ES-I3 (cell line): ENCODE data around the gene GBP2.

ENCODE experiments used
- H3K36me3 ChIP-seq: 2 replicates; pipeline ENCODE4 v1.6.1; 2013; ENCODE audit warnings: mild to moderate bottlenecking, low read length, control low read depth, moderate library complexity; ENCODE audit not compliant: insufficient read depth
- H3K4me1 ChIP-seq: 2 replicates; pipeline ENCODE4 v1.6.1; 2013; ENCODE audit warnings: mild to moderate bottlenecking, control low read depth, low read length; ENCODE audit not compliant: insufficient read depth
- H3K9ac ChIP-seq: 2 replicates; pipeline ENCODE4 v1.6.1; 2013; ENCODE audit warnings: low read depth, mild to moderate bottlenecking, low read length, moderate library complexity
- H3K9me3 ChIP-seq: 2 replicates; pipeline ENCODE4 v1.6.1; 2013; ENCODE audit warnings: mild to moderate bottlenecking, low read length, moderate library complexity; ENCODE audit not compliant: control insufficient read depth, insufficient read depth

The GBP2 gene, protein sequence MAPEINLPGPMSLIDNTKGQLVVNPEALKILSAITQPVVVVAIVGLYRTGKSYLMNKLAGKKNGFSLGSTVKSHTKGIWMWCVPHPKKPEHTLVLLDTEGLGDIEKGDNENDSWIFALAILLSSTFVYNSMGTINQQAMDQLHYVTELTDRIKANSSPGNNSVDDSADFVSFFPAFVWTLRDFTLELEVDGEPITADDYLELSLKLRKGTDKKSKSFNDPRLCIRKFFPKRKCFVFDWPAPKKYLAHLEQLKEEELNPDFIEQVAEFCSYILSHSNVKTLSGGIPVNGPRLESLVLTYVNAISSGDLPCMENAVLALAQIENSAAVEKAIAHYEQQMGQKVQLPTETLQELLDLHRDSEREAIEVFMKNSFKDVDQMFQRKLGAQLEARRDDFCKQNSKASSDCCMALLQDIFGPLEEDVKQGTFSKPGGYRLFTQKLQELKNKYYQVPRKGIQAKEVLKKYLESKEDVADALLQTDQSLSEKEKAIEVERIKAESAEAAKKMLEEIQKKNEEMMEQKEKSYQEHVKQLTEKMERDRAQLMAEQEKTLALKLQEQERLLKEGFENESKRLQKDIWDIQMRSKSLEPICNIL

GRCh38 chr1:89125913-89126580 lies at the start of gene GBP2:
GBP2 (minus strand) TSS chr1:89126114; CDS start chr1:89121966, 4,148 bp downstream.
- H3K9me3 ChIP-seq = no peaks in the 10 kb centered on the region
- no peaks in the 10 kb centered on the region for H3K36me3 ChIP-seq
- H3K4me1 ChIP-seq = no peaks in the 10 kb centered on the region
- no peak within 1 kb of the TSS for H3K9ac ChIP-seq

GRCh38 chr1:89174491-89174890 lies 48.6 kb upstream of the GBP2 start:
- Histone ChIP-seq H3K9me3 (no peaks in the 10 kb centered on the region), H3K4me1 (no peaks in the 10 kb centered on the region), H3K9ac (no peak overlapping the region), H3K36me3 (no peaks in the 10 kb centered on the region)

DNA sequence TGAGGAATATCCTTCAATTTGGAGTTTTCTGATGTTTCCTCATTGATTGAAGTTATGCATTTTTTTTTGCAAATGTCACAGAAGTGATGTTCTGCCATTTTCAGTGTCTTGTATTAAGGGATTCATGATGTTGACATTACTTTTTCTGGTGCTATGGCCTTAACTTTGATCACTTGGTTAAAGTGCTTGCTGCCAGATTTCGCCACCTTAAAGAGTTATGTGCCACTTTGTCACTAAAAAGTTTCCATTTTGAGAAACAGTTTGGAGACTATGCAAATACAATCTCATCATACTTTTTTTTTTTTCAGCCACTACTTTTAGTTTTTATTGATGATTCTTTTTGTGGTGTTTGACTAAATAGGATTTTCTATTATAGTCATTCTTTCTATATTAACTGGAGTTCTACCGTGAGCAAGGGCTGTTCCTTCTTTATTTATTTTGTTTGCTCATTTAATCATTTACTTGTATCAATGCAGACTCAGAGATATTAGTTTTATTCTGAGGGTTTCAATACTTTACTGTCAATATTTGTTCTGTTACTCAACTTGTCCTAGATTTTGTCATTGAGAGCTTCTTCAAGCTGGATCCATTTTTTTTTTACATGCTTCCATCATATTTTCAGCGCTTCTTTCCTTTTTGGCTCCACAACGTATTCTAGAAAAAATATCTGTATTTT lies 46.7 kb upstream of the GBP2 start:
- Histone ChIP-seq H3K9ac (no peak overlapping the region), H3K36me3 (no peaks in the 10 kb centered on the region), H3K4me1 (no peaks in the 10 kb centered on the region), H3K9me3 (no peaks in the 10 kb centered on the region)

GRCh38 chr1:89171067-89171438 lies 45.1 kb upstream of the GBP2 start:
- Histone ChIP-seq H3K9me3 (no peaks in the 10 kb centered on the region), H3K9ac (no peak overlapping the region), H3K36me3 (no peaks in the 10 kb centered on the region), H3K4me1 (no peaks in the 10 kb centered on the region)

- no peak overlapping the region for H3K9ac ChIP-seq
- H3K4me1 ChIP-seq = no peaks in the 10 kb centered on the region
- H3K36me3 ChIP-seq = no peaks in the 10 kb centered on the region
- H3K9me3 ChIP-seq = no peaks in the 10 kb centered on the region
Observed at GRCh38 chr1:89170170-89171066, 44.5 kb upstream of the GBP2 start.

DNA sequence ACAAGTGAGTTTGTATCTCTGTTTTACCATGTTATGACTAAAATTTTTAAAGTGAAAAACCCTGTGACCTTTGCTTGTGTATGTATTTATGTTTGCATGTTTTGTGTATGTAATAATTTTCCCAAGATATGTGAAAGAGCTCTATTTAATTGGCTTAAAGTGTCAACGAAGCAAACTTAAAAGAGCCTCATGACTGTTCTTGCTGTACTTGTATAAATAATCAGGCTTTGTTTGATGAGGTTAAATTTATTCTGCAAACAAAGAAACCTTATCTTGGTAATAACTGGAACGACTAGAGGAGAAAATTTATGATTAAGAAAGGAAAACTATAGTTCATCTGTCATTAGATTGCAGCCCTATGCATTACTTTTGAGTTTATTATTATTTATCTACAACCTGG lies 43.3 kb upstream of the GBP2 start:
- no peaks in the 10 kb centered on the region for H3K9me3 ChIP-seq
- H3K4me1 ChIP-seq = no peaks in the 10 kb centered on the region
- H3K36me3 ChIP-seq = no peaks in the 10 kb centered on the region
- no peak overlapping the region for H3K9ac ChIP-seq

DNA sequence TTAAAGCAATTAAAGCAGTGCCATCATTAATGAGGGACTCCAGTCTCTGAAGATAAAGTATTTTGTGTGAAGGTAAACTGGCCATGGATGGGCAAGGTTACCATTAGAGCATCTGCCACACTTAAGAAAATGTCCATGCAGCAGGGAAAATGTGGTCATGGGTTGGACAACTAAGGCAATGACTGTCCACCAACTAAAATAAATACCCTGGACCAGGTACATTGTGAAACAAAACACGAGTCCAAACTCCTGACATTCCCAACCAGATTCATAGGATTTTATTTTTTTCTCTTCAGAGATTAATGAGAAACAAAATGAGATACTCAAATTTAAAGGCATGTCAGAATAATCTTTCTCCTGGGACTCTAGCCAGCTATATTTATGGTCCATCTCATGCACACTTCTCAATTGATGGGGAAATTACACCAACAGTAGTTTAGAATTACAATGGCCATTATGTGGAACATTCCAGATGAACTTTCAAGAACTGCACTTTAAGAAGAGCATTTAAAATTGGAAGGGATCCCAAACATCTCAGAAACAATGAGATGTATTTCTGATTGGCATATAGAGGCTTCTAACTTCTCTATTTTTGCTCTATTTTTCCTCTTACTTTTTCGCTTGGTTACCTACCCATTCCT lies 41.8 kb upstream of the GBP2 start:
- no peaks in the 10 kb centered on the region for H3K9me3 ChIP-seq
- H3K36me3 ChIP-seq = no peaks in the 10 kb centered on the region
- H3K4me1 ChIP-seq = no peaks in the 10 kb centered on the region
- no peak overlapping the region for H3K9ac ChIP-seq

DNA sequence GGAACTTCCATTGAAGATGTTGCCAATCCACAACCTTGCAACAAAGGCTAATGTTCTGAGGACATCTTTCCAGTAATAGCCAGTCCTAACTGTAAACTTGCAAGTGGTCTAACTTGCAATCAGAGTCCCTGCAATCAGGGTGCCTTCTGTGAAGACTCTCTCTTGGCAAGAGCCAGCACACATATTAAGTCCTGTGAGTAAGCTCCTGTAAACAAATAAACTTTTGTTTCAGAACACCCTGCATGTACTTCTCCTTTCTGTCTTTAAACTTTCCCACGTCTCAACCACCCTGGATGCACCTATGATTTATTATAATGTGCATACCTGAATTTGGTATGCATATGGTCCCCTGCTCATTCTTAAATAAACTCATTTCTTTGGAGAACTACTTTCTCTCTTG lies 40.8 kb upstream of the GBP2 start:
- Histone ChIP-seq H3K36me3 (no peaks in the 10 kb centered on the region), H3K4me1 (no peaks in the 10 kb centered on the region), H3K9ac (no peak overlapping the region), H3K9me3 (no peaks in the 10 kb centered on the region)

DNA sequence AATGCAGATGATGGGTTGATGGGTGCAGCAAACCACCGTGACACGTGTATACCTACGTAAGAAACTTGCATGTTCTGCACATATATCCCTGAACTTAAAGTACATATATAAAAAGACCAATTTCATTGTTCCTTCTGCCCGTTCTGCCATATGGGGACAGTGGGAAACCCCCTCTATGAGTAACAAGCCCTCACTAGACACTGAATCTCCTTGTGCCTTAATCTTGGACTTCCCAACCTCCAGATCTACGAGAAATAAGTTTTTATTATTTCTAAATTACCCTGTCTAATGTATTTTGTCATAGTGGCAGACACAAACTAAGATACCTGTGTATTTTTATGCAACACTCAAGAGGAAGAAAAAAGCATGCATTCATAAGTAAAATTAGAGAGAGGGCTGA lies 39.9 kb upstream of the GBP2 start:
- H3K4me1 ChIP-seq = no peaks in the 10 kb centered on the region
- H3K36me3 ChIP-seq = no peaks in the 10 kb centered on the region
- no peaks in the 10 kb centered on the region for H3K9me3 ChIP-seq
- no peak overlapping the region for H3K9ac ChIP-seq

DNA sequence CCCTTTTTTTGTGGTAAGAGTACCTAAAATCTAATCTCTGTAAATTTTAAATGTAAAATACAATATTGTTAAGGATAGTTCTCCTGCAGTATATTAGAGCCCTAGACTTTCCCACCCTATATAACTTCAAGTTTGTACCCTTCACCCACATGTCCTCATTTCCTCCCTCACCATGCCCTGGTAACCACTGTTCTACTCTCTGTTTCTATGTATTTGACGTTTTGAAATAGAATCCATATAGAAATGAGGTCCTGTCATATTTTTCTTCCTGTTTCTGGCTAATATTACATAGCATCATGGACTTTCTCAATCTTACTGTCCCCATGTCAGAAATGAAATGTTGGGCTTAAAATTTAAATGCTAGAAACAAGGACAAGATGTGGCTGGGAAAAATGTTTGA lies 25.1 kb upstream of the GBP2 start:
- Histone ChIP-seq H3K9me3 (no peaks in the 10 kb centered on the region), H3K9ac (no peak overlapping the region), H3K36me3 (no peaks in the 10 kb centered on the region), H3K4me1 (no peaks in the 10 kb centered on the region)

DNA sequence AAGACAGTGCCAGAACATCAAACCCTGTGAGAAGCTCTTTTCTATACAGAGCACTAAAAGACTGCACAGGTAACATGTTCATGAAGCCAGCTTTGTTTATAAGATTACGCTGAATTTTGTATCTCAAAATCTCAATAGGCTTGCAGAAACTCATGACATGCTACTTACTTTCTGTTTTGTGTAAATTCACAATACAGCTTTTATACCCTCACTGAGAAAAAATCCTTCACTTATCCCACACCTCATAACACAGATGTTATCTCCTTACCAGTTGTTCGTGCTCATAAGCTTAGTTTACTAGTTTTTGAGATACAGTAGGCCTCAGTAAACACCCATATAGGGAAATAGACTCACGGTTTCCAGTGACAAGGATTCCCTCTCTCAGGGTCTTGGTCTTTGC lies 24.1 kb upstream of the GBP2 start:
- no peaks in the 10 kb centered on the region for H3K4me1 ChIP-seq
- no peaks in the 10 kb centered on the region for H3K9me3 ChIP-seq
- no peaks in the 10 kb centered on the region for H3K36me3 ChIP-seq
- H3K9ac ChIP-seq = no peak overlapping the region

GRCh38 chr1:89149229-89149628 lies 23.3 kb upstream of the GBP2 start:
- Histone ChIP-seq H3K36me3 (no peaks in the 10 kb centered on the region), H3K4me1 (no peaks in the 10 kb centered on the region), H3K9ac (no peak overlapping the region), H3K9me3 (no peaks in the 10 kb centered on the region)

GRCh38 chr1:89147678-89148658 lies 22.1 kb upstream of the GBP2 start:
- no peak overlapping the region for H3K9ac ChIP-seq
- H3K36me3 ChIP-seq = no peaks in the 10 kb centered on the region
- no peaks in the 10 kb centered on the region for H3K9me3 ChIP-seq
- no peaks in the 10 kb centered on the region for H3K4me1 ChIP-seq
